Skeletal muscle tissue (tissue), 4 donors: Measurements from ENCODE around the gene ZNF593. TPM values are rescaled to one million over a fixed set of nuclear protein-coding genes. Genes with fewer than 3 reads are reported as not detected.

Experiments used
- H3K27ac ChIP-seq: one replicate; pipeline ENCODE4 v1.7.0; 2013; ENCODE audit warnings: mild to moderate bottlenecking, low read depth, low read length, inconsistent platforms
- H3K27me3 ChIP-seq, 3 donors: one replicate each; pipeline ENCODE4 v1.7.0; 2013; ENCODE audit warnings: low read length in 3 of 3; ENCODE audit not compliant: control insufficient read depth in 3 of 3, insufficient read depth in 3 of 3
- H3K36me3 ChIP-seq, 3 donors: one replicate each; pipeline ENCODE4 v1.7.0; 2013; ENCODE audit warnings: low read length in 3 of 3; ENCODE audit not compliant: control insufficient read depth in 3 of 3, insufficient read depth in 3 of 3
- H3K4me1 ChIP-seq, 3 donors: one replicate each; pipeline ENCODE4 v1.7.0; 2013; ENCODE audit warnings: low read length in 3 of 3, mild to moderate bottlenecking in 3 of 3; ENCODE audit not compliant: control insufficient read depth in 3 of 3, insufficient read depth in 3 of 3
- H3K4me3 ChIP-seq, 3 donors: one replicate each; pipeline ENCODE4 v1.7.0; 2013; ENCODE audit warnings: low read length in 3 of 3
- H3K9ac ChIP-seq, 3 donors: one replicate each; pipeline ENCODE4 v1.7.0; 2013; ENCODE audit warnings: low read length in 3 of 3, mild to moderate bottlenecking in 3 of 3, moderate library complexity in 2 of 3, low read depth in 1 of 3
- H3K9me3 ChIP-seq, 3 donors: one replicate each; pipeline ENCODE4 v1.7.0; 2013; ENCODE audit warnings: low read length in 3 of 3; ENCODE audit not compliant: control insufficient read depth in 3 of 3
- total RNA-seq: library from RNA; depleted of rRNA; stranded (reverse); fragments of >200 nt; gene quantifications from one replicate; pipeline ENCODE4 v1.2.3, GENCODE V29; 2014
- donor health status: Osteomylitis.

ZNF593 gene
- total RNA-seq, 1 donor from 2014 or later = 21.9 TPM

DNA sequence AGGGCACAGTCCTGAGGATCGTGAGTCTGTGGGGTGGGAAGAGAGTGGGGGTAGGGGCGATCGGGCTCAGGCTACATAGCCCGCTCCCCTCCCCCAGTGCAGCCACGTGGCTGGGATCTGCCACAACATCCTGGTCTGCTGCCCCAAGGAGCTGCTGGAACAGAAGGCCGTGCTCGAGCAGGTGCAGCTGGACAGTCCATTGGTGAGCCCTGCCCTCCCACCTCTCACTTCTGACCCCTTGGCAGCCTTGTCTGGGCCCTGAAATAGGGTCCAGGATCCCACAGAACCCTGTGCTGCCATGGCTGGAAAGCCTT, 12.6 kb downstream of the ZNF593 start:
- H3K9me3 ChIP-seq = no peaks in the 10 kb centered on the region
- H3K27ac ChIP-seq = peak overlapping the region; percentile 100
- peaks cover 13 to 18% (median 15%) of the 10 kb centered on the region in 3 donors for H3K36me3 ChIP-seq
- peaks cover 14 to 36% (median 29%) of the 10 kb centered on the region in 3 donors for H3K4me1 ChIP-seq
- H3K4me3 ChIP-seq = peak overlapping the region; percentile 69 to 81 (median 81)
- no peaks in the 10 kb centered on the region for H3K27me3 ChIP-seq
- peak overlapping the region; percentile 93 to 95 (median 94) for H3K9ac ChIP-seq

- no peak overlapping the region for H3K27ac ChIP-seq
- peaks cover 26 to 28% (median 28%) of the 10 kb centered on the region in 3 donors for H3K36me3 ChIP-seq
- no peaks in the 10 kb centered on the region for H3K9me3 ChIP-seq
- peaks cover 14 to 36% (median 29%) of the 10 kb centered on the region in 3 donors for H3K4me1 ChIP-seq
- no peaks in the 10 kb centered on the region for H3K27me3 ChIP-seq
- H3K9ac ChIP-seq = peak overlapping the region in 1 of 3 donors; percentile 25
- no peak overlapping the region for H3K4me3 ChIP-seq
These were observed 14.4 kb downstream of the ZNF593 start for GRCh38 chr1:26184086-26184485.

DNA sequence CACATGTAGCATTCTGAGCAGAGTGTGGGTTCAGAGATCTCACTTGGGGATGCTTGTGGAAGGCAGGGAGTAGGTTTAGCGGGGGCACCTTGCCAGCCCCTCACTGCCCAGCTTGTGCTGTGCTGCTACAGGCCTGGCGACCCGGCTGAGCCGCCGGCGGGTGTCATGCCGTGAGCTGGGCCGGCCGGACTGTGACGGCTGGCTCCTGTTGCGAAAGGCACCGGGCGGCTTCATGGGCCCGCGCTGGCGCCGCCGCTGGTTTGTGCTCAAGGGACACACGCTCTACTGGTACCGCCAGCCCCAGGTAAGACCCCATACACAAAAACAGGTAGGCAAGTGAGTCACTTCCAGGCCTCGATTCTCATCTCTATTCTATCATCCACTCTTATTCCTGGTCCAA, 15.2 kb downstream of the ZNF593 start:
- H3K27ac ChIP-seq = no peak overlapping the region
- H3K9ac ChIP-seq = no peak overlapping the region
- peaks cover 14 to 36% (median 30%) of the 10 kb centered on the region in 3 donors for H3K4me1 ChIP-seq
- peaks cover 31 to 34% (median 33%) of the 10 kb centered on the region in 3 donors for H3K36me3 ChIP-seq
- no peaks in the 10 kb centered on the region for H3K27me3 ChIP-seq
- H3K9me3 ChIP-seq = no peaks in the 10 kb centered on the region
- H3K4me3 ChIP-seq = no peak overlapping the region

DNA sequence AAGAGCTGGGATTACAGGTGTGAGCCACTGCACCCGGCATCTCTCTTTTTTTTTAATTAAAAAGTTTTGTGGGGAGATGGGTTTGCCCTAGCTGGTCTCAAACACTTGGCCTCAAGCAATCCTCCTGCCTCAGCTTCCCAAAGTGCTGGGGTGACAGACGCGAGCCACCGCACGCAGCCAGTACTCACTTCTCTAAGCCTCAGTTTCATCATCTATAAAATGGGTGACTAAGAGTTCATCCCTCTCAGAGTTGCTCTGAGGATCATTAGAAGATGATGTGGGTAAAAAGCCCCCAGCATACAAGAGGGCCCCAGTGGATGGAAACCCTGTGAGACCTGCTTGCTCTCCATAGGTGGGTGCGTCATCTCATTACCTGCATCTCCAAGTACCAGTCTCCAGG, 18.2 kb downstream of the ZNF593 start:
- H3K36me3 ChIP-seq = peaks cover 31 to 34% (median 33%) of the 10 kb centered on the region in 3 donors
- no peak overlapping the region for H3K27ac ChIP-seq
- no peak overlapping the region for H3K4me3 ChIP-seq
- no peak overlapping the region for H3K9ac ChIP-seq
- H3K4me1 ChIP-seq = peaks cover 7 to 16% (median 8%) of the 10 kb centered on the region in 3 donors
- H3K27me3 ChIP-seq = no peaks in the 10 kb centered on the region
- H3K9me3 ChIP-seq = no peaks in the 10 kb centered on the region

- no peak overlapping the region for H3K4me3 ChIP-seq
- H3K9ac ChIP-seq = no peak overlapping the region
- peaks cover 28 to 31% (median 29%) of the 10 kb centered on the region in 3 donors for H3K36me3 ChIP-seq
- no peaks in the 10 kb centered on the region for H3K27me3 ChIP-seq
- no peaks in the 10 kb centered on the region for H3K9me3 ChIP-seq
- H3K27ac ChIP-seq = no peak overlapping the region
- H3K4me1 ChIP-seq = peaks cover 1 to 10% (median 2%) of the 10 kb centered on the region in 3 donors
These were observed 18.8 kb downstream of the ZNF593 start for GRCh38 chr1:26188477-26188876.

DNA sequence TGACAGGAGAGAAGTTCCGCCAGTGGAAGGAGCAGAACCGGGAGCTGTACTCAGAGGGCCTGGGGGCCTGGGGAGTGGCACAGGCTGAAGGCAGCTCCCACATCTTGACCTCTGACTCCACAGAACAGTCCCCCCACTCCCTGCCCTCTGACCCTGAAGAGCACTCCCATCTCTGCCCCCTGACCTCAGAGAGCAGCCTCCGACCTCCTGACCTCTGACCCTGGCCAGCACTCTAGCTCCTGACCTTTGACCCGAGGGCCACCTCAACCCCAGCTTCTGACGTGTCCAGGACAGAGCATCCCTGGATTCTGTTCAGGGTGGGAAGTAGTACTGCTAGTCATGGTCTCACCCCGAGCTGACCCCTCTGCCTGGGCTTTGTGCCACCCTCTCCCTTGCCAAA, 19.6 kb downstream of the ZNF593 start:
- Histone ChIP-seq H3K9ac (no peak overlapping the region), H3K36me3 (peaks cover 28 to 31% (median 29%) of the 10 kb centered on the region in 3 donors), H3K27ac (no peak overlapping the region)

DNA sequence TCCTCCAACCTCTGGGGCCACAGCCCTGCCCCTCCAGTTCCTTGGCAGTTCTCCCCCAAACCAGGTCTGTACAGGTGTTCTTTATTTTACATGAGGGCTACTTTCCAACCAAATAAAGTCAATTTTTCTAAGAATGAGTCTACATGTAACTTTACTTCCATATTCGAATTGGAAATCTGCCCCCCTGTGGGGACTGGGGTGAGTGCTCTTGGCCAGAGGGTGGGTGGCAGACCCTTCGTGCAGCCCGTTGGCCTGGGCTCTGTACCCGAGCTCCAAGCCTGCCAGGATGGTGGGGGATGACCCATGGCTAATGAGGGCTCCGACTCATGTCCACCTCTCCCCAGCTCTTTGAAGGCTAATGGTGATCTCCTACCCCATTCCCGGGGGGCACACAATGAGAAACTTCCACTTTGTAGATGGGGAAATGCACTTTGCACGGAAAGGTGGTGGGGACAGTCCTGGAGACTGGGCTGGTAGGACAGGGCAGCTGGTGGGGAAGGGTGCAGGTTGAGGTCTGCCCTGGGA, 20.1 kb downstream of the ZNF593 start:
- no peaks in the 10 kb centered on the region for H3K27me3 ChIP-seq
- no peak overlapping the region for H3K4me3 ChIP-seq
- H3K9me3 ChIP-seq = no peaks in the 10 kb centered on the region

More for the DNA sequence above, 19.6 kb downstream of the ZNF593 start:
- Histone ChIP-seq H3K27me3 (no peaks in the 10 kb centered on the region), H3K9me3 (no peaks in the 10 kb centered on the region), H3K4me1 (peaks cover 0 to 4% (median 2%) of the 10 kb centered on the region in 3 donors), H3K4me3 (no peak overlapping the region)

GRCh38 chr1:26190373-26190987, 20.8 kb downstream of the ZNF593 start, which contains the start of gene CATSPER4:
Gene CATSPER4, plus strand, starts transcription at chr1:26190602. Its CDS starts 26 bp downstream, at chr1:26190628.
- Histone ChIP-seq H3K27ac (no peak within 1 kb of the TSS), H3K27me3 (no peaks in the 10 kb centered on the region), H3K9ac (no peak within 1 kb of the TSS), H3K4me1 (peaks cover 0 to 4% (median 2%) of the 10 kb centered on the region in 3 donors), H3K4me3 (no peak within 1 kb of the TSS), H3K36me3 (peaks cover 28 to 29% (median 29%) of the 10 kb centered on the region in 3 donors), H3K9me3 (no peaks in the 10 kb centered on the region)

More for the DNA sequence above, 20.1 kb downstream of the ZNF593 start:
- no peak overlapping the region for H3K27ac ChIP-seq
- H3K9ac ChIP-seq = no peak overlapping the region
- H3K36me3 ChIP-seq = peaks cover 28 to 29% (median 29%) of the 10 kb centered on the region in 3 donors
- peaks cover 0 to 4% (median 2%) of the 10 kb centered on the region in 3 donors for H3K4me1 ChIP-seq

- Histone ChIP-seq H3K27ac (no peak overlapping the region), H3K4me3 (no peak overlapping the region)
These were observed 22.0 kb downstream of the ZNF593 start for GRCh38 chr1:26191739-26192138.

DNA sequence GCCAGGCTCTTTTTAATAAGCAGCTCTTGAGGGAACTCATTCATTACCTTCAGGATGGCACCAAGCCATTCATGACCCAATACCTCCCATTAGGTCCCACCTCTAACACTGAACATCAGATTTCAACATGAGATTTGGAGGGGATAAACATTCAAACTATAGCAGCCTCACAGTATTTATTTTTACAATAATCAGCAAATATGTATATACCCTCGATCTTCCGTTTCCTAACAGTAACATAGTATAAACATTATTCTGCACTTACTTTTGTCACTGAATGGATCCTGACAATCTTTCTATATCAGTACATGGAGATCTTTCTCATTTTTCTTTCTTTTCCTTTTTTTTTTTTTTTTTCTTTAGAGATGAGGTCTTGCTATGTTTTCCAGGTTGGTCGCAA, 26.1 kb downstream of the ZNF593 start:
- Histone ChIP-seq H3K9me3 (no peaks in the 10 kb centered on the region), H3K36me3 (no peaks in the 10 kb centered on the region), H3K27ac (no peak overlapping the region), H3K27me3 (no peaks in the 10 kb centered on the region), H3K4me3 (no peak overlapping the region), H3K9ac (no peak overlapping the region), H3K4me1 (no peaks in the 10 kb centered on the region)

More at GRCh38 chr1:26191739-26192138, 22.0 kb downstream of the ZNF593 start:
- peaks cover 0 to 2% (median 0%) of the 10 kb centered on the region in 3 donors for H3K4me1 ChIP-seq
- no peak overlapping the region for H3K9ac ChIP-seq
- H3K9me3 ChIP-seq = no peaks in the 10 kb centered on the region
- peaks cover 21 to 24% (median 23%) of the 10 kb centered on the region in 3 donors for H3K36me3 ChIP-seq
- no peaks in the 10 kb centered on the region for H3K27me3 ChIP-seq
